Activated effector memory CD4-positive, alpha-beta T cell treated with Interleukin-2 at 50 U/mL for 16 hours (primary cell): ENCODE results near the gene BIRC2.

Experiments used
- DNase-seq: peaks from one replicate; pipeline ENCODE4 v3.0.0-alpha.2; 2020

BIRC2 gene

GRCh38 chr11:102346748-102347461 is at the start of gene BIRC2:
BIRC2 (plus strand) TSS chr11:102347214; CDS start chr11:102349855, 2,641 bp downstream.
- peak; percentile 92 for DNase-seq

- peak; percentile 63 for DNase-seq
Measured at GRCh38 chr11:102300837-102301236, 46.2 kb upstream of the BIRC2 start.

- no peak for DNase-seq
Measured at GRCh38 chr11:102302241-102302640, 44.8 kb upstream of the BIRC2 start.

- no peak for DNase-seq
Measured at GRCh38 chr11:102304686-102305085, 42.3 kb upstream of the BIRC2 start.

- no peak for DNase-seq
Measured at GRCh38 chr11:102305352-102306047, 41.5 kb upstream of the BIRC2 start.

GRCh38 chr11:102306048-102306597 is 40.9 kb upstream of the BIRC2 start:
- DNase-seq: no peak

- DNase-seq: no peak
Measured at GRCh38 chr11:102306817-102307726, 39.9 kb upstream of the BIRC2 start.

- no peak for DNase-seq
Measured at GRCh38 chr11:102307727-102308038, 39.3 kb upstream of the BIRC2 start.

- no peak for DNase-seq
Measured at GRCh38 chr11:102309621-102310541, 37.1 kb upstream of the BIRC2 start.

GRCh38 chr11:102312667-102313066 is 34.3 kb upstream of the BIRC2 start:
- no peak for DNase-seq

GRCh38 chr11:102313238-102313940 is 33.6 kb upstream of the BIRC2 start:
- DNase-seq: no peak

GRCh38 chr11:102314784-102315183 is 32.2 kb upstream of the BIRC2 start:
- DNase-seq: no peak

- DNase-seq: no peak
Measured at GRCh38 chr11:102316346-102316904, 30.6 kb upstream of the BIRC2 start.

- DNase-seq: peak; percentile 85
Measured at GRCh38 chr11:102317099-102317767, 29.8 kb upstream of the BIRC2 start, which contains the start of gene BIRC3. BIRC3 (plus strand) TSS chr11:102317484; CDS start chr11:102324510, 7,026 bp downstream.

GRCh38 chr11:102317768-102318103 is 29.3 kb upstream of the BIRC2 start:
- no peak for DNase-seq

GRCh38 chr11:102318469-102318868 is 28.5 kb upstream of the BIRC2 start:
- peak; percentile 36 for DNase-seq

- DNase-seq: no peak
Measured at GRCh38 chr11:102319544-102319943, 27.5 kb upstream of the BIRC2 start.

GRCh38 chr11:102320188-102320587 is 26.8 kb upstream of the BIRC2 start:
- DNase-seq: no peak

- DNase-seq: no peak
Measured at GRCh38 chr11:102320679-102321078, 26.3 kb upstream of the BIRC2 start.

- no peak for DNase-seq
Measured at GRCh38 chr11:102322560-102322959, 24.5 kb upstream of the BIRC2 start.
